ENCODE data around the gene MOCS3.
A peak's percentile ranks its signal among the peaks of the same experiment; 100 is the strongest.
"Not testable (repeated sequence)": the region's sequence is repeated elsewhere in the genome, so short reads cannot be mapped to it uniquely, and the experiment has no call there.

MOCS3 gene

GRCh38 chr20:50931306-50932015, 27.2 kb upstream of the MOCS3 start, which contains the start of gene ADNP:
ADNP (minus strand) TSS chr20:50931437; CDS start chr20:50903996, 27,441 bp downstream.
- peak; percentile 53 to 97 (median 90) for DNase-seq

- DNase-seq = no peak
Measured at GRCh38 chr20:50932016-50932485, 26.6 kb upstream of the MOCS3 start.

GRCh38 chr20:50932691-50933280, 25.8 kb upstream of the MOCS3 start:
- DNase-seq = no peak

- no peak for DNase-seq
Measured at GRCh38 chr20:50933589-50933988, 25.0 kb upstream of the MOCS3 start.

GRCh38 chr20:50943069-50943468, 15.5 kb upstream of the MOCS3 start:
- DNase-seq = no peak

GRCh38 chr20:50948132-50948785, 10.4 kb upstream of the MOCS3 start:
- no peak for DNase-seq

GRCh38 chr20:50953196-50953595, 5.4 kb upstream of the MOCS3 start:
- DNase-seq = no peak

GRCh38 chr20:50953821-50954220, 4.8 kb upstream of the MOCS3 start:
- DNase-seq = no peak

- DNase-seq = no peak
Measured at GRCh38 chr20:50957276-50957675, 1.3 kb upstream of the MOCS3 start.

GRCh38 chr20:50957798-50958614, 612 bp upstream of the MOCS3 start, which contains the start of gene DPM1:
DPM1 (minus strand) TSS chr20:50958532; CDS start chr20:50958523, 9 bp downstream.
- peak in 55 of 56 donors; percentile 24 to 95 (median 85) for DNase-seq

- DNase-seq = no peak
Measured at GRCh38 chr20:50959543-50960126, 1.0 kb downstream of the MOCS3 start.

- DNase-seq = no peak
Measured at GRCh38 chr20:50967586-50967985, 9.0 kb downstream of the MOCS3 start.

- peak in 1 of 56 donors; percentile 3 for DNase-seq
Measured at GRCh38 chr20:50968289-50968688, 9.7 kb downstream of the MOCS3 start.

- DNase-seq = no peak
Measured at GRCh38 chr20:50969435-50969834, 10.8 kb downstream of the MOCS3 start.

- no peak for DNase-seq
Measured at GRCh38 chr20:50969912-50970311, 11.3 kb downstream of the MOCS3 start.

GRCh38 chr20:50975701-50976330, 17.2 kb downstream of the MOCS3 start:
- DNase-seq = no peak

- no peak for DNase-seq
Measured at GRCh38 chr20:50977066-50978021, 18.7 kb downstream of the MOCS3 start.

GRCh38 chr20:50978533-50978932, 19.9 kb downstream of the MOCS3 start:
- not testable (repeated sequence) for DNase-seq

GRCh38 chr20:50980071-50980681, 21.6 kb downstream of the MOCS3 start:
- no peak for DNase-seq
